Esophagus (tissue), 2 donors: ENCODE measurements around the gene ATP10A. TPM values are rescaled to one million over a fixed set of nuclear protein-coding genes. Genes with fewer than 3 reads are reported as not detected.
"Not testable (repeated sequence)": the region's sequence is repeated elsewhere in the genome, so short reads cannot be mapped to it uniquely, and the experiment has no call there.

Source experiments
- H3K27ac ChIP-seq, 2 donors: one replicate each; pipeline ENCODE4 v1.5.1; 2013; ENCODE audit warnings: low read depth in 2 of 2, mild to moderate bottlenecking in 2 of 2, inconsistent platforms in 1 of 2, low read length in 1 of 2, moderate library complexity in 1 of 2
- H3K27me3 ChIP-seq, 2 donors: one replicate each; pipeline ENCODE4 v1.6.1; 2013; ENCODE audit warnings: low read length in 2 of 2, control low read depth in 1 of 2, mild to moderate bottlenecking in 1 of 2; ENCODE audit not compliant: insufficient read depth in 2 of 2, control insufficient read depth in 1 of 2
- H3K36me3 ChIP-seq, 2 donors: one replicate each; pipeline ENCODE4 v1.6.1; 2013; ENCODE audit warnings: low read length in 1 of 2; ENCODE audit not compliant: control insufficient read depth in 2 of 2, insufficient read depth in 2 of 2
- H3K4me1 ChIP-seq, 2 donors: one replicate each; pipeline ENCODE4 v1.6.1; 2013; ENCODE audit warnings: low read length in 1 of 2; ENCODE audit not compliant: control insufficient read depth in 2 of 2, insufficient read depth in 2 of 2
- H3K4me3 ChIP-seq, 2 donors: one replicate each; pipeline ENCODE4 v1.5.1; 2013; ENCODE audit warnings: low read length in 2 of 2, mild to moderate bottlenecking in 2 of 2, low read depth in 1 of 2, moderate library complexity in 1 of 2
- H3K9me3 ChIP-seq, 2 donors: one replicate each; pipeline ENCODE4 v1.6.1; 2013; ENCODE audit warnings: mild to moderate bottlenecking in 2 of 2, low read depth in 1 of 2, low read length in 1 of 2, moderate library complexity in 1 of 2; ENCODE audit not compliant: control insufficient read depth in 2 of 2, insufficient read depth in 1 of 2
- whole genome bisulfite sequencing, 2 donors: extraction: QIAGEN DNeasy Blood & Tissue Kit; methylation state at CpG; one replicate each; pipeline ENCODE4 v1.1.7; 2013; 5-methylcytosine and 5-hydroxymethylcytosine counted together
- polyA plus RNA-seq, 2 donors: library from polyadenylated mRNA; stranded (reverse); fragments of 200-250 nt; gene quantifications; one replicate each; pipeline ENCODE4 v1.2.3, GENCODE V29; 2013
- donor health status: healthy with polysubstance abuse.
- donor health status: Bipolar disorder and iron deficiency.

Gene ATP10A
- polyA plus RNA-seq, 2 donors = 0.79 to 0.86 TPM

DNA sequence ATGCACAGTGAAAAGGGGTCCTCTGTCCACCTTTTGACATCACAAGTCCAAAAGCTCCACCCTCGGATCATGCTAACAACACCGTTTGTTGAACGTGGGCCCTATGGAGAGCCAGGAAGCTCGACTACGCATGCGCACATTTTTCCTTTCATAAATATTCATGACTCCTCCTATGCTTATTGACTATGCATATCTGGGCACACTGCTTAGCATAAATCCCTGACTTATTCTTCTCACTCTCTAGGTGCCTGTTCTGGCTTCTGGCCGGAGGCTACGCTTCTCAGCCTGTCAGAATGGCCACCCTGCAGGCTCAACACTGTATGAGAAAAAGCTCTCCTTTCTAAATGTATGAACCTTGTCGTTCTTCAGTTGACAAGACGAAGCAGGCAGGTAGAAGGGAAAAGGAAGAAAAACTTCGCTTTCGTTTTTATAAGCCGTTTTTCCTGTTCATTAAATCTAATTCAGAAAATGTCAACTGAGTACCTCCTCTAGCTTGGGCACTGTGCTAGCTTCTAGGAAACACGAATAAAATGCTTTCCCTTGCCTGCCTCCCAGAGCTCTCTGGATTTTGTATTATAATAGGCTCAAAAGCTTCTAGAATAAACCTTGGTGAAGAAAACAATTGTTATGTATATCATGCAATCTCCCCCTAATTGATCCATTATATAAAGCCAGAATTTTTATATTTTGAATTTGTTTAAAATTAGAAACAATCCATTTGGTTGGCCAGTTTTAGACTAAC, 207.7 kb downstream of the ATP10A start:
- Histone ChIP-seq H3K9me3 (no peaks in the 10 kb centered on the region), H3K4me3 (no peak overlapping the region), H3K36me3 (no peaks in the 10 kb centered on the region), H3K4me1 (no peaks in the 10 kb centered on the region), H3K27ac (no peak overlapping the region), H3K27me3 (no peaks in the 10 kb centered on the region)
- 80 to 84% methylated on average over 14 of the region's 14 CpGs for WGBS, 2 donors

DNA sequence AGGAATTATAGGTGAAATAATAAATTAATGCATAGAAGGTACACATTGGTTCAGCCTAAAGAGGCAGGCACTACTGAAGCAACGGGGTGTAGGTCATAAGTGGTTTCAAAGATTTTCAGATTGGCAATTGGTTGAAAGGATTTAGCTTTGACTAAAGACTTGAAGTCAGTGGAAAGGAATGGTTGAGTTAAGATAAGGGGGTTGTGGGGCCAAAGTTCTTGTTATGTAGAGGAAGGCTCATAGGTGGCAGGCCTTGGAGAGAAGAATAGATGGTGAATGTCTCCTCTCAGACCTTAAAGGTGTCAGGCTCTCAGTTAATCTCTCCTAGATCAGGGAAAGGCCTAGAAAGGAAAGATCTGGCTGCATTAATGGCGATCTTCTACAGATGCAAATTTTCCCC, 209.8 kb downstream of the ATP10A start:
- no peaks in the 10 kb centered on the region for H3K9me3 ChIP-seq
- 71 to 83% methylated on average over 2 of the region's 2 CpGs for WGBS, 2 donors
- no peak overlapping the region for H3K4me3 ChIP-seq
- H3K4me1 ChIP-seq = no peaks in the 10 kb centered on the region
- no peak overlapping the region for H3K27ac ChIP-seq
- no peaks in the 10 kb centered on the region for H3K27me3 ChIP-seq
- no peaks in the 10 kb centered on the region for H3K36me3 ChIP-seq

DNA sequence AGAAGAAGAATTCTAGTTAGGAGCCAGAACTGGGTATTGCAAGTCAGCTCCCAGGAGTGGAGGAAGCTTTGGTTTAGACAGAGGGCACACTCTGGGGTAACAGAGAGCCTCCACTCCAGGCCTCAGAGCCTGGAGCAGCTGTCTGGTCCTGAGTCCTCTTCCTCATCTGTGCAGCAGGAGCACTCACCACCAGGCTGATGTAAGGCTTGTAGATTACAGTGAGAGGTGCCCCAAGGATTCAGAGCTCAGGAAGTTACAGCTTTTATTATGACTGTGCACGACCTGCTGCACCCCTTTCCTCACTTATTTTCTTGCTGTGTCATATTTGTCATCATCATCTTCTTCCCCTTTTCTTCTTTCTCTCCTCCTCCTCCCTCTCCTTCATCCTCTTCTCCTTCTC, 210.4 kb downstream of the ATP10A start:
- no peaks in the 10 kb centered on the region for H3K27me3 ChIP-seq
- H3K4me1 ChIP-seq = no peaks in the 10 kb centered on the region
- H3K36me3 ChIP-seq = no peaks in the 10 kb centered on the region
- no peaks in the 10 kb centered on the region for H3K9me3 ChIP-seq
- no peak overlapping the region for H3K27ac ChIP-seq
- 31 to 55% methylated on average over 1 of the region's 1 CpG for WGBS, 2 donors
- H3K4me3 ChIP-seq = no peak overlapping the region

DNA sequence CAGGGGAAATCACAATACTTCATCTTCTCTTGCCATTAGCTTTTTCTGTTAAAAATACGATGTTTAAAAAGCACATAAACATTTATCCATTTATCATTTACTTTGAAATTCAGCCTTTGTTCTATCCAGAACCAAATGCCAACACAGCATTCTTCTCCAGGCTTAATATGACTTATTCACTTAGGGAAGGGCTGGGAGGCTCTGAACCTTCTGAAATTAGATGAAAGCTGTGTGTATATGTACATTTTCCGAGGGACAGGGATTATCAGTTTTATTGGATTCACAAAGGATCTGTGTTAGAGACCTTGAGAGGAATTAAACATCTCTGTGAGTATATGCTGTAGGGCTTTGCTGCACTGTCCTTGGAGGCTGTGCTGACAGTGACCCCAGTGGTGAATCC, 213.7 kb downstream of the ATP10A start:
- no peaks in the 10 kb centered on the region for H3K4me1 ChIP-seq
- no peak overlapping the region for H3K4me3 ChIP-seq
- no peaks in the 10 kb centered on the region for H3K36me3 ChIP-seq
- peaks cover 0 to 2% of the 10 kb centered on the region in 2 donors for H3K9me3 ChIP-seq
- H3K27me3 ChIP-seq = no peaks in the 10 kb centered on the region
- 18 to 39% methylated on average over 2 of the region's 2 CpGs for WGBS, 2 donors
- no peak overlapping the region for H3K27ac ChIP-seq

DNA sequence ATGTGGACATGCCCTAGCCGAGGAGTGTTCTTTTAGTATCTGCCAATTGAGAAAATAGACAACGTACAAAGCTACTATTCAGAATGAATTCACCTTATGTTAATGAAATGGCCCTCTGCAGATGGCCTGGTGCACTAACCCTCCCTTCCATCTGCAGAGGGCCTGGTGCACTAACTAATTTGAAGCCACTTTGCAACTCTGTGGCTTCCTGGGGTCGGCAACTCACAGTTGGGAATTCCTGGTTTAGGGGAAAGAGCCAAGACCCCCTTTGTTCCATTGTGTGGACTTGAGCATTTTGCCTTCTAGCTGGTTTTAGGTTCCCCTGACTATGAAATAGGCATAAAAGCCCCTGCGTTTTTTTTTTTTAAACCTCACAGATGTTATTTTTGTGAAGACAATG, 220.0 kb downstream of the ATP10A start:
- H3K36me3 ChIP-seq = no peaks in the 10 kb centered on the region
- H3K4me3 ChIP-seq = no peak overlapping the region
- H3K9me3 ChIP-seq = peaks cover 0 to 2% of the 10 kb centered on the region in 2 donors
- no peaks in the 10 kb centered on the region for H3K4me1 ChIP-seq
- 59% methylated on average over 4 of the region's 4 CpGs for WGBS, 2 donors
- no peaks in the 10 kb centered on the region for H3K27me3 ChIP-seq
- no peak overlapping the region for H3K27ac ChIP-seq

DNA sequence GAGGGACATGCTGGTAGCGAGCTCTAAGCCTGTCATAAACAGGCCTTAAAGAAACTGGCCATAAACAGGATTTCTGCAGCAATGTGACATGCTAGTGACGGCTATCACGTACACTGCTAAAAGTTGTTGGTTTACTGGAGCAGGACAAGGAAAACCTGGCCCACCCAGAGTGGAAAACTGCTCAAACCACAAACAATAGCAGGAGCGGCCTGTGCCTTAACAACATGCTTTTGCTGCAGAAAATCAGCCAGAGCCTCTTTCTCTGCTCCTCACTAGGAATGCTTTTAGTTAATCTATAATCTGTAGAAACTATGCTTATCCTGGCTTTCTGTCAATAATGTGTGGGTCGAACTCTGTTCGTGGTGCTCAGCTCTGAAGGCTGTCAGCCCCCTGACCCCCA, 221.4 kb downstream of the ATP10A start:
- WGBS, 2 donors = 63 to 73% methylated on average over 6 of the region's 6 CpGs
- H3K27ac ChIP-seq = no peak overlapping the region

DNA sequence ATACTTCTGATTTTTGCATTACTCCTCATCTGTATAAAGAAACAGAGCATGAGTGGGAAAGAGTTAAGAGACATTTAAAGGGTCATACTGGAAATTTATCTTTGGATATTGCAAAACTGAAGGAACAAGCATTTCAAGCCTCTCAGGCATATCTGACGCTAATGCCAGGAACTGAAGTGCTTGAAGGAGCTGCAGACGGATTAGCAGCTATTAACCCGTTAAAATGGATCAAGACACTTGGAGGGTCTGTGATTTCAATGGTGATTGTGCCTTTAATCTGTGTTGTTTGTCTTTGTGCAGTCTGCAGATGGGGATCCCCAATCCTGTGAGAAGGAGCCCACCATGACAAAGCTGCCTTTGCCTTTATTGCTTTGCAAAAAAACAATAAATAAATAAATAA, 221.8 kb downstream of the ATP10A start:
- no peaks in the 10 kb centered on the region for H3K4me1 ChIP-seq
- H3K27me3 ChIP-seq = no peaks in the 10 kb centered on the region
- no peaks in the 10 kb centered on the region for H3K36me3 ChIP-seq
- H3K4me3 ChIP-seq = no peak overlapping the region
- WGBS, 2 donors = 44 to 60% methylated on average over 3 of the region's 3 CpGs
- no peaks in the 10 kb centered on the region for H3K9me3 ChIP-seq
- H3K27ac ChIP-seq = no peak overlapping the region

More for the DNA sequence above, 221.4 kb downstream of the ATP10A start:
- no peaks in the 10 kb centered on the region for H3K4me1 ChIP-seq
- H3K36me3 ChIP-seq = no peaks in the 10 kb centered on the region
- H3K4me3 ChIP-seq = no peak overlapping the region
- no peaks in the 10 kb centered on the region for H3K9me3 ChIP-seq
- no peaks in the 10 kb centered on the region for H3K27me3 ChIP-seq

DNA sequence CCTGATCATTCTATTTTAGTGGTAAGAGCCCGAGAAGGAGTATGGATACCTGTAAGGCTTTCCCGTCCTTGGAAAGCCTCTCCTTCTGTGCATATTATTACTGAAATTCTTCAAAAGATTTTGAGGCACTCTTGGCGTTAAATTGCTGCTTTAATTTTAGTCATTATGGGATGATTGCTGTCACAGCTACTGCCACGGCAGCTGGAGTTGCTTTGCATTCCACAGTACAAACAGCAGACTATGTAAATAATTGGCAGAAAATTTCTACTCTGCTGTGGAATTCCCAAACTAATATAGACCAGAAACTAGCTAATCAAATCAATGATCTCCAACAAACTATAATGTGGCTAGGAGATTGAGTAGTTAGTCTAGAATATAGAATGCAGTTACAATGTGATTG, 222.2 kb downstream of the ATP10A start:
- H3K9me3 ChIP-seq, H3K27me3 ChIP-seq, H3K27ac ChIP-seq, H3K4me1 ChIP-seq, H3K36me3 ChIP-seq, H3K4me3 ChIP-seq: not testable (repeated sequence)
- 60 to 72% methylated on average over 4 of the region's 4 CpGs for WGBS, 2 donors

DNA sequence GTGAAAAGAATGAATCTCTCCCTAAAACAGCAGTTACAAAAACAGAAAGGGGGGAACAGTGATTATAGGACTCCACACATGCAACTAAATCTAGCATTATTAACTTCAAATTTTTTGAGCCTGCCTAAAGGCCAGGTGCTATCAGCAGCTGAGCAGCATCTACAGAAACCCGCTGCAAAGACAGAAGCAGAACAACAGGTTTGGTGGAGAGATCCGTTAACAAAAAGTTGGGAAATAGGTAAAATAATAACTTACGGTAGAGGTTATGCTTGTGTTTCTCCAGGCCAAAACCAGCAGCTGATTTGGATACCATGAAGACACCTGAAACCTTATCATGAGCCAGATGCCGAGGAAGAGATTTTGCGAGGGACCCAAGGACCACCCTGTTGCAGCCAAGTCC, 222.7 kb downstream of the ATP10A start:
- no peaks in the 10 kb centered on the region for H3K9me3 ChIP-seq
- H3K27me3 ChIP-seq = no peaks in the 10 kb centered on the region
- no peaks in the 10 kb centered on the region for H3K4me1 ChIP-seq
- H3K4me3 ChIP-seq = no peak overlapping the region
- no peaks in the 10 kb centered on the region for H3K36me3 ChIP-seq
- 90 to 94% methylated on average over 5 of the region's 5 CpGs for WGBS, 2 donors
- no peak overlapping the region for H3K27ac ChIP-seq

DNA sequence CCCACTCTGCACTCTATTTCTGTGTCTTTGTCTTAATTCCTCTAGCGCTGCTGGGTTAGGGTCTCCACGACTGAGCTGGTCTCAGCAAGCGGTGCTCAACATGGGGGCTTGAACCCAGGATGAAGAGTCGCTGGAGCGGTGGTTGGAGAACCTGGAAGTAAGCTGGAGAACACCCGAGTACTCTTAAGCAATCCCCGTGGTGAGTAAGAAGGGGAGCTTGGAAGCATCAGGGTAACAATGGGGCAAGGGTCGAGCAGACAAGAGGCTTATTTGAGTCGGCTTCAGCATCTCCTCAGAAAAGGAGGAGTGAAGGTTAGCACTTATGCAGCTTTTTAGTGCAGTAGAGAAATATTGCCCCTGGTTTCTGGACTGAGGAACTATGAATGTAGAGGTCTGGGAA, 226.6 kb downstream of the ATP10A start:
- 78 to 85% methylated on average over 9 of the region's 9 CpGs for WGBS, 2 donors
- not testable (repeated sequence) for H3K27ac ChIP-seq, H3K9me3 ChIP-seq, H3K4me1 ChIP-seq, H3K36me3 ChIP-seq, H3K27me3 ChIP-seq, H3K4me3 ChIP-seq
